ENCODE data around the gene GUSB. TPM values are rescaled to one million over a fixed set of nuclear protein-coding genes. Genes with fewer than 3 reads are reported as not detected.
A peak's percentile ranks its signal among the peaks of the same experiment; 100 is the strongest.

GUSB gene
- total RNA-seq, 1 donor: 32.6 TPM

DNA sequence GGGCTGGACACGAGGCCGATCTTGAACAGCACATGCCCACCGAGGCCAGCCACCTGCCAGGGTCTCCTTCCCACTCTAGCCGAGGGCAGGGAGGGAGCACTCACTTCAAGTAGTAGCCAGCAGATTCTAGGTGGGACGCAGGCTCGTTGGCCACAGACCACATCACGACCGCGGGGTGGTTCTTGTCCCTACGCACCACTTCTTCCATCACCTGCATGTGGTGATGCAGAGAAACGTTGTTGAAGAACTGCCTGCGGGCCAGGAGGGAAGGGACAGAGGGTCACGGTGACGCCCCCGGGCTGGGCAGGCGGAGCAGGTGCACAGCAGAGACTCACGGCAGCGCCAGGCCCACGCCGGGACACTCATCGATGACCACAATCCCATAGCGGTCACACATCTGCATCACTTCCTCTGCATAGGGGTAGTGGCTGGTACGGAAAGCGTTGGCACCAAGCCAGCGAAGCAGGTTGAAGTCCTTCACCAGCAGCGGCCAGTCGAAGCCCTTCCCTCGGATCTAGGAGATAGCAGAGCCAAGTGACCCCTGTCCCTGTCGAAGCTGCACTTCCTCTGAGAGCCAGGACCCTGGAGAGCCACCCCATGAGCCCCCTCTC lies 7.7 kb downstream of the GUSB start:
- no peak overlapping the region for H2AFZ ChIP-seq (ENCODE audit: low read length)
- peak; percentile 49 for DNase-seq (ENCODE audit: insufficient read length, low spot score, missing footprints)
- H4K20me1 ChIP-seq (ENCODE audit: insufficient read depth, low read length): no peaks in the 10 kb centered on the region
- H3K79me2 ChIP-seq (ENCODE audit: insufficient read depth, low read length): no peaks in the 10 kb centered on the region
- peaks cover 15% of the 10 kb centered on the region for H3K36me3 ChIP-seq (ENCODE audit: insufficient read depth, low read length)
- no peaks in the 10 kb centered on the region for H3K4me1 ChIP-seq (ENCODE audit: insufficient read depth, low read length)
- no peak overlapping the region for H3K4me2 ChIP-seq (ENCODE audit: insufficient read depth, low read length)
- H3K9me3 ChIP-seq (ENCODE audit: low read depth, low read length): no peaks in the 10 kb centered on the region
- no peak for TF ChIP-seq CTCF (IDR thresholded peaks at IDR 0.05; ENCODE audit: extremely low read depth, low read depth, low read length)
- H3K27ac ChIP-seq (ENCODE audit: low read depth, low read length): no peak overlapping the region
- no peaks in the 10 kb centered on the region for H3K27me3 ChIP-seq (ENCODE audit: insufficient read depth, low read length)
- H3K4me3 ChIP-seq (ENCODE audit: insufficient read depth, low read length): no peak overlapping the region

DNA sequence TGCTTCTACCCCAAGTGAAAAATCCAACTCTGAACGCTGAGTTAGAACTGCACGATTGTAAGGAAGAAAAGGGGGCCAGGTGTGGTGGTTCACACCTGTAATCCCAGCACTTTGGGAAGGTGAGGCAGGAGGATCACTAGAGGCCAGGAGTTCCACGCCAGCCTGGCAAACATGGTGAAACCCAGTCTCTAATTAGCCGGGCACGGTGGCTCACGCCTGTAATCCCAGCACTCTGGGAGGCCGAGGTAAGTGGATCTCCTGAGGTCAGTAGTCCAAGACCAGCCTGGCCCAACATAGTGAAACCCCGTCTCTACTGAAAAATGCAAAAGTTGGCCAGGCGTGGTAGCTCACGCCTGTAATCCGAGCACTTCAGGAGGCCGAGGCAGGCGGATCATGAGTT lies 9.0 kb downstream of the GUSB start:
- DNase-seq (ENCODE audit: insufficient read length, low spot score, missing footprints): no peak
- no peak overlapping the region for H2AFZ ChIP-seq (ENCODE audit: low read length)
- no peaks in the 10 kb centered on the region for H3K4me1 ChIP-seq (ENCODE audit: insufficient read depth, low read length)
- no peaks in the 10 kb centered on the region for H4K20me1 ChIP-seq (ENCODE audit: insufficient read depth, low read length)
- peaks cover 24% of the 10 kb centered on the region for H3K36me3 ChIP-seq (ENCODE audit: insufficient read depth, low read length)
- H3K4me3 ChIP-seq (ENCODE audit: insufficient read depth, low read length): no peak overlapping the region
- H3K27ac ChIP-seq (ENCODE audit: low read depth, low read length): no peak overlapping the region
- TF ChIP-seq CTCF (IDR thresholded peaks at IDR 0.05; ENCODE audit: extremely low read depth, low read depth, low read length): no peak
- no peaks in the 10 kb centered on the region for H3K79me2 ChIP-seq (ENCODE audit: insufficient read depth, low read length)
- no peaks in the 10 kb centered on the region for H3K27me3 ChIP-seq (ENCODE audit: insufficient read depth, low read length)
- no peak overlapping the region for H3K4me2 ChIP-seq (ENCODE audit: insufficient read depth, low read length)
- no peaks in the 10 kb centered on the region for H3K9me3 ChIP-seq (ENCODE audit: low read depth, low read length)

- DNase-seq (ENCODE audit: insufficient read length, low spot score, missing footprints): peak; percentile 14
- TF ChIP-seq CTCF (IDR thresholded peaks at IDR 0.05; ENCODE audit: extremely low read depth, low read depth, low read length): no peak
- H3K36me3 ChIP-seq (ENCODE audit: insufficient read depth, low read length): peaks cover 28% of the 10 kb centered on the region
- no peak overlapping the region for H2AFZ ChIP-seq (ENCODE audit: low read length)
- H3K4me1 ChIP-seq (ENCODE audit: insufficient read depth, low read length): no peaks in the 10 kb centered on the region
- no peaks in the 10 kb centered on the region for H3K79me2 ChIP-seq (ENCODE audit: insufficient read depth, low read length)
- H3K27me3 ChIP-seq (ENCODE audit: insufficient read depth, low read length): no peaks in the 10 kb centered on the region
- no peaks in the 10 kb centered on the region for H3K9me3 ChIP-seq (ENCODE audit: low read depth, low read length)
- H3K4me2 ChIP-seq (ENCODE audit: insufficient read depth, low read length): no peak overlapping the region
- no peaks in the 10 kb centered on the region for H4K20me1 ChIP-seq (ENCODE audit: insufficient read depth, low read length)
- H3K27ac ChIP-seq (ENCODE audit: low read depth, low read length): no peak overlapping the region
- no peak overlapping the region for H3K4me3 ChIP-seq (ENCODE audit: insufficient read depth, low read length)
Measured at GRCh38 chr7:65971021-65971420, 11.0 kb downstream of the GUSB start.

GRCh38 chr7:65968256-65969185 lies 13.5 kb downstream of the GUSB start:
- no peaks in the 10 kb centered on the region for H3K27me3 ChIP-seq (ENCODE audit: insufficient read depth, low read length)
- TF ChIP-seq CTCF (IDR thresholded peaks at IDR 0.05; ENCODE audit: extremely low read depth, low read depth, low read length): no peak
- H3K4me2 ChIP-seq (ENCODE audit: insufficient read depth, low read length): no peak overlapping the region

More at GRCh38 chr7:65968256-65969185, 13.5 kb downstream of the GUSB start:
- peaks cover 29% of the 10 kb centered on the region for H3K36me3 ChIP-seq (ENCODE audit: insufficient read depth, low read length)
- no peaks in the 10 kb centered on the region for H3K4me1 ChIP-seq (ENCODE audit: insufficient read depth, low read length)
- peak; percentile 13 for DNase-seq (ENCODE audit: insufficient read length, low spot score, missing footprints)
- no peaks in the 10 kb centered on the region for H4K20me1 ChIP-seq (ENCODE audit: insufficient read depth, low read length)
- H2AFZ ChIP-seq (ENCODE audit: low read length): no peak overlapping the region
- H3K9me3 ChIP-seq (ENCODE audit: low read depth, low read length): no peaks in the 10 kb centered on the region
- H3K27ac ChIP-seq (ENCODE audit: low read depth, low read length): no peak overlapping the region
- H3K4me3 ChIP-seq (ENCODE audit: insufficient read depth, low read length): no peak overlapping the region
- no peaks in the 10 kb centered on the region for H3K79me2 ChIP-seq (ENCODE audit: insufficient read depth, low read length)

Data from osteoblast (primary cell).